Measurements from ENCODE around the gene NXN. TPM values are rescaled to one million over a fixed set of nuclear protein-coding genes. Genes with fewer than 3 reads are reported as not detected.
"Not testable (repeated sequence)": the region's sequence is repeated elsewhere in the genome, so short reads cannot be mapped to it uniquely, and the experiment has no call there.

Gene NXN
- polyA plus RNA-seq, 4 donors: 33.3 to 42.1 (median 38.8) TPM

- DNase-seq (ENCODE audit: low read depth in 4 of 4, low spot score in 3 of 4): no peak
Measured at GRCh38 chr17:806781-807522, 172.6 kb downstream of the NXN start.

- DNase-seq (ENCODE audit: low read depth in 4 of 4, low spot score in 3 of 4): no peak
Measured at GRCh38 chr17:806346-806745, 173.2 kb downstream of the NXN start.

- not testable (repeated sequence) for DNase-seq (ENCODE audit: low read depth in 4 of 4, low spot score in 3 of 4)
Measured at GRCh38 chr17:805886-806285, 173.7 kb downstream of the NXN start.

GRCh38 chr17:804541-805435 is 174.8 kb downstream of the NXN start:
- no peak for DNase-seq (ENCODE audit: low read depth in 4 of 4, low spot score in 3 of 4)

- no peak for DNase-seq (ENCODE audit: low read depth in 4 of 4, low spot score in 3 of 4)
Measured at GRCh38 chr17:802901-803881, 176.4 kb downstream of the NXN start.

- no peak for DNase-seq (ENCODE audit: low read depth in 4 of 4, low spot score in 3 of 4)
Measured at GRCh38 chr17:802481-802880, 177.1 kb downstream of the NXN start.

GRCh38 chr17:801660-802059 is 177.9 kb downstream of the NXN start:
- no peak for DNase-seq (ENCODE audit: low read depth in 4 of 4, low spot score in 3 of 4)

- DNase-seq (ENCODE audit: low read depth in 4 of 4, low spot score in 3 of 4): no peak
Measured at GRCh38 chr17:800446-801242, 178.9 kb downstream of the NXN start.

GRCh38 chr17:799261-799660 is 180.3 kb downstream of the NXN start:
- DNase-seq (ENCODE audit: low read depth in 4 of 4, low spot score in 3 of 4): no peak

- DNase-seq (ENCODE audit: low read depth in 4 of 4, low spot score in 3 of 4): no peak
Measured at GRCh38 chr17:798246-798645, 181.3 kb downstream of the NXN start.

GRCh38 chr17:797236-797840 is 182.2 kb downstream of the NXN start:
- DNase-seq (ENCODE audit: low read depth in 4 of 4, low spot score in 3 of 4): no peak

- no peak for DNase-seq (ENCODE audit: low read depth in 4 of 4, low spot score in 3 of 4)
Measured at GRCh38 chr17:796609-797008, 183.0 kb downstream of the NXN start.

GRCh38 chr17:795721-796120 is 183.9 kb downstream of the NXN start:
- no peak for DNase-seq (ENCODE audit: low read depth in 4 of 4, low spot score in 3 of 4)

GRCh38 chr17:795276-795675 is 184.3 kb downstream of the NXN start:
- DNase-seq (ENCODE audit: low read depth in 4 of 4, low spot score in 3 of 4): no peak

- peak; percentile 65 to 72 (median 70) for DNase-seq (ENCODE audit: low read depth in 4 of 4, low spot score in 3 of 4)
Measured at GRCh38 chr17:794876-795275, 184.7 kb downstream of the NXN start.

- no peak for DNase-seq (ENCODE audit: low read depth in 4 of 4, low spot score in 3 of 4)
Measured at GRCh38 chr17:792277-792676, 187.3 kb downstream of the NXN start.

- DNase-seq (ENCODE audit: low read depth in 4 of 4, low spot score in 3 of 4): no peak
Measured at GRCh38 chr17:791829-792228, 187.7 kb downstream of the NXN start.

- not testable (repeated sequence) for DNase-seq (ENCODE audit: low read depth in 4 of 4, low spot score in 3 of 4)
Measured at GRCh38 chr17:790874-791247, 188.7 kb downstream of the NXN start.
